DND-41 (cell line): ENCODE measurements around the gene ACAN.

Source experiments
- ATAC-seq: fragments of 200-7000 bp; cut with Tn5 transposase; 3 replicates; pipeline ENCODE4 v1.9.1; 2021; ENCODE audit warnings: low read depth; ENCODE audit not compliant: insufficient read depth
- DNase-seq: peaks from one replicate; pipeline ENCODE4 v3.0.0-alpha.2; 2020
- H2AFZ ChIP-seq: 2 replicates; pipeline ENCODE4 v1.6.0; 2012; ENCODE audit warnings: low read depth, low read length
- H3K27ac ChIP-seq: 2 replicates; pipeline ENCODE4 v1.5.1; 2012; ENCODE audit warnings: low read length, inconsistent platforms
- H3K27me3 ChIP-seq: fragments of 200-600 bp; sonication (generic); 2 replicates; pipeline ENCODE4 v1.6.0; 2012; ENCODE audit warnings: low read length, mild to moderate bottlenecking, inconsistent platforms; ENCODE audit not compliant: insufficient read depth, poor library complexity
- H3K36me3 ChIP-seq: 2 replicates; pipeline ENCODE4 v1.5.1; 2012; ENCODE audit warnings: low read length, inconsistent platforms; ENCODE audit not compliant: insufficient read depth
- H3K4me1 ChIP-seq: 2 replicates; pipeline ENCODE4 v1.5.1; 2012; ENCODE audit warnings: mild to moderate bottlenecking, low read length; ENCODE audit not compliant: insufficient read depth
- H3K4me2 ChIP-seq: 2 replicates; pipeline ENCODE4 v1.6.0; 2012; ENCODE audit warnings: mild to moderate bottlenecking, moderate library complexity, low read length, inconsistent platforms; ENCODE audit not compliant: insufficient read depth
- H3K4me3 ChIP-seq, 2 experiments: fragments of 200-600 bp in 1 of 2; shearing (Covaris generic) in 1 of 2; 2 replicates each; pipeline ENCODE4 v1.5.1; 2012 to 2016; ENCODE audit warnings: inconsistent platforms in 2 of 2, low read length in 2 of 2, mild to moderate bottlenecking in 2 of 2, low read depth in 1 of 2, moderate library complexity in 1 of 2
- H3K79me2 ChIP-seq: 2 replicates; pipeline ENCODE4 v1.6.0; 2012; ENCODE audit warnings: low read length, inconsistent platforms; ENCODE audit not compliant: insufficient read depth
- H3K9ac ChIP-seq: 2 replicates; pipeline ENCODE4 v1.6.0; 2012; ENCODE audit warnings: low read depth, mild to moderate bottlenecking, inconsistent platforms, low read length, moderate library complexity
- H3K9me3 ChIP-seq: 2 replicates; pipeline ENCODE4 v1.5.1; 2012; ENCODE audit warnings: low read length, moderate library complexity, mild to moderate bottlenecking, inconsistent platforms; ENCODE audit not compliant: insufficient read depth, severe bottlenecking
- H4K20me1 ChIP-seq: 2 replicates; pipeline ENCODE4 v1.6.0; 2012; ENCODE audit warnings: low read length; ENCODE audit not compliant: insufficient read depth
- EZH2 ChIP-seq: IDR thresholded peaks from 3 replicates; pipeline ENCODE4 v1.6.1; 2012; ENCODE audit warnings: borderline replicate concordance, low read depth, mild to moderate bottlenecking, moderate library complexity, low read length, inconsistent platforms; ENCODE audit not compliant: severe bottlenecking
- TF ChIP-seq, protein P1 (sequence below): IDR thresholded peaks from 2 replicates; pipeline ENCODE4 v1.5.1; 2012; ENCODE audit warnings: borderline replicate concordance, low read length, moderate library complexity, mild to moderate bottlenecking; ENCODE audit not compliant: poor library complexity, severe bottlenecking; ENCODE audit errors: extremely low read depth

ACAN gene

GRCh38 chr15:88848203-88848602, 45.0 kb downstream of the ACAN start:
- ATAC-seq (no peak), DNase-seq (no peak)
- TF ChIP-seq, protein P1, sequence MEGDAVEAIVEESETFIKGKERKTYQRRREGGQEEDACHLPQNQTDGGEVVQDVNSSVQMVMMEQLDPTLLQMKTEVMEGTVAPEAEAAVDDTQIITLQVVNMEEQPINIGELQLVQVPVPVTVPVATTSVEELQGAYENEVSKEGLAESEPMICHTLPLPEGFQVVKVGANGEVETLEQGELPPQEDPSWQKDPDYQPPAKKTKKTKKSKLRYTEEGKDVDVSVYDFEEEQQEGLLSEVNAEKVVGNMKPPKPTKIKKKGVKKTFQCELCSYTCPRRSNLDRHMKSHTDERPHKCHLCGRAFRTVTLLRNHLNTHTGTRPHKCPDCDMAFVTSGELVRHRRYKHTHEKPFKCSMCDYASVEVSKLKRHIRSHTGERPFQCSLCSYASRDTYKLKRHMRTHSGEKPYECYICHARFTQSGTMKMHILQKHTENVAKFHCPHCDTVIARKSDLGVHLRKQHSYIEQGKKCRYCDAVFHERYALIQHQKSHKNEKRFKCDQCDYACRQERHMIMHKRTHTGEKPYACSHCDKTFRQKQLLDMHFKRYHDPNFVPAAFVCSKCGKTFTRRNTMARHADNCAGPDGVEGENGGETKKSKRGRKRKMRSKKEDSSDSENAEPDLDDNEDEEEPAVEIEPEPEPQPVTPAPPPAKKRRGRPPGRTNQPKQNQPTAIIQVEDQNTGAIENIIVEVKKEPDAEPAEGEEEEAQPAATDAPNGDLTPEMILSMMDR = no peak
- no peak for TF ChIP-seq EZH2
- Histone ChIP-seq H3K4me2 (no peak overlapping the region), H4K20me1 (no peaks in the 10 kb centered on the region), H3K4me1 (no peaks in the 10 kb centered on the region), H3K4me3 (no peak overlapping the region), H3K36me3 (no peaks in the 10 kb centered on the region), H3K9me3 (no peaks in the 10 kb centered on the region), H3K27ac (no peak overlapping the region), H3K9ac (no peak overlapping the region), H3K27me3 (no peaks in the 10 kb centered on the region), H2AFZ (no peak overlapping the region), H3K79me2 (no peaks in the 10 kb centered on the region)

DNA sequence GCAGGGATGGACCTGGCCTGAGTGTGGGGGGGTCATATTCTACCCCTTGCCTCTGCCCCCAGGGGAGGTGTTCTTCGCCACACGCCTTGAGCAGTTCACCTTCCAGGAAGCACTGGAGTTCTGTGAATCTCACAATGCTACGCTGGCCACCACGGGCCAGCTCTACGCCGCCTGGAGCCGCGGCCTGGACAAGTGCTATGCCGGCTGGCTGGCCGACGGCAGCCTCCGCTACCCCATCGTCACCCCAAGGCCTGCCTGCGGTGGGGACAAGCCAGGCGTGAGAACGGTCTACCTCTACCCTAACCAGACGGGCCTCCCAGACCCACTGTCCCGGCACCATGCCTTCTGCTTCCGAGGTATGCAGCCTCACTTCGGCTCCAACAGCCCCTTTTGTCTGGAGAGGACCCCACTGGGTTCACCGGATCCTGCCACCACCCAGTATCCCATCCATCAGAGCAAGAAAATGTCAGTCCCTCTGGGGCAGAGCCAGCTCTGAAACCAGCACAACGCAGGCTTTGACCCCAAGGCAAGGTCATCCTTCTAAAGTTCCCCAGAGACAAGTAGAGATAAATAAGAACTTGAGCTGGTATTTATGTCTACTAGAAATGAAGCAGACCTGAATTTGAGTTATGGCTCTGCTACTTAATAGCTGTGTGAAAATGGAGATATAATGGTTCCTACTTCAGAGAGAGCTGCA, 46.3 kb downstream of the ACAN start:
- no peak overlapping the region for H3K9ac ChIP-seq
- H3K27ac ChIP-seq = no peak overlapping the region
- H3K4me3 ChIP-seq = no peak overlapping the region
- H4K20me1 ChIP-seq = no peaks in the 10 kb centered on the region
- DNase-seq (no peak), ATAC-seq (no peak)
- no peaks in the 10 kb centered on the region for H3K4me1 ChIP-seq
- H3K4me2 ChIP-seq = no peak overlapping the region
- no peaks in the 10 kb centered on the region for H3K36me3 ChIP-seq
- no peak overlapping the region for H2AFZ ChIP-seq
- no peaks in the 10 kb centered on the region for H3K79me2 ChIP-seq
- H3K9me3 ChIP-seq = peaks cover 5% of the 10 kb centered on the region
- H3K27me3 ChIP-seq = no peaks in the 10 kb centered on the region
- TF ChIP-seq, protein P1 = no peak
- TF ChIP-seq EZH2 = no peak

GRCh38 chr15:88852476-88852875, 49.2 kb downstream of the ACAN start:
- no peaks in the 10 kb centered on the region for H3K79me2 ChIP-seq
- H3K9me3 ChIP-seq = peaks cover 12% of the 10 kb centered on the region
- no peaks in the 10 kb centered on the region for H3K36me3 ChIP-seq
- TF ChIP-seq, protein P1 = no peak
- TF ChIP-seq EZH2 = no peak
- no peak overlapping the region for H3K27ac ChIP-seq
- no peak for ATAC-seq
- H2AFZ ChIP-seq = no peak overlapping the region
- H4K20me1 ChIP-seq = no peaks in the 10 kb centered on the region
- no peaks in the 10 kb centered on the region for H3K27me3 ChIP-seq
- no peak overlapping the region for H3K4me2 ChIP-seq
- H3K4me3 ChIP-seq = no peak overlapping the region
- no peak for DNase-seq
- H3K4me1 ChIP-seq = no peaks in the 10 kb centered on the region
- no peak overlapping the region for H3K9ac ChIP-seq
